Natural killer cell (primary cell): ENCODE results near the gene COL15A1. TPM values are rescaled to one million over a fixed set of nuclear protein-coding genes. Genes with fewer than 3 reads are reported as not detected.

Experiments used
- ATAC-seq, 3 donors: fragments of 150-1000 bp in 2 of 3; fragments of 200-7000 bp in 1 of 3; cut with Tn5 transposase; 1 replicate in 1 of 3; 2 replicates in 2 of 3; pipeline ENCODE4 v1.10.0; 2021; ENCODE audit warnings: mild to moderate bottlenecking in 2 of 3, moderate library complexity in 2 of 3
- DNase-seq, 2 donors: peaks; one replicate each; pipeline versions ENCODE4 v3.0.0 to v3.0.0-alpha.2; 2013 to 2021; ENCODE audit warnings: mixed read lengths in 1 of 2
- H3K27ac ChIP-seq: one replicate; pipeline ENCODE4 v1.5.1; 2013; ENCODE audit warnings: mild to moderate bottlenecking, low read length
- H3K27me3 ChIP-seq: one replicate; pipeline ENCODE4 v1.6.1; 2013; ENCODE audit warnings: low read length; ENCODE audit not compliant: control insufficient read depth, insufficient read depth
- H3K36me3 ChIP-seq: one replicate; pipeline ENCODE4 v1.6.1; 2013; ENCODE audit warnings: low read length; ENCODE audit not compliant: control insufficient read depth, insufficient read depth
- H3K4me1 ChIP-seq: one replicate; pipeline ENCODE4 v1.6.1; 2013; ENCODE audit warnings: low read length; ENCODE audit not compliant: control insufficient read depth, insufficient read depth
- H3K4me3 ChIP-seq: one replicate; pipeline ENCODE4 v1.5.1; 2013; ENCODE audit warnings: low read length
- H3K9me3 ChIP-seq: one replicate; pipeline ENCODE4 v1.6.1; 2013; ENCODE audit warnings: low read length; ENCODE audit not compliant: control insufficient read depth, insufficient read depth
- H3K27ac Mint-ChIP-seq, 2 donors: one replicate each; pipeline ENCODE4 v1.8.0; 2022; ENCODE audit warnings: mild to moderate bottlenecking in 2 of 2, mixed read lengths in 2 of 2, moderate library complexity in 1 of 2
- H3K27me3 Mint-ChIP-seq, 2 donors: one replicate each; pipeline ENCODE4 v1.8.0; 2022; ENCODE audit warnings: low read depth in 2 of 2, mixed read lengths in 2 of 2
- H3K36me3 Mint-ChIP-seq: one replicate; pipeline ENCODE4 v1.8.0; 2022; ENCODE audit warnings: mixed read lengths
- H3K4me1 Mint-ChIP-seq, 2 donors: one replicate each; pipeline ENCODE4 v1.8.0; 2022; ENCODE audit warnings: mixed read lengths in 2 of 2
- H3K4me3 Mint-ChIP-seq: one replicate; pipeline ENCODE4 v1.8.0; 2022; ENCODE audit warnings: mild to moderate bottlenecking, moderate library complexity, mixed read lengths
- H3K9me3 Mint-ChIP-seq, 2 donors: one replicate each; pipeline ENCODE4 v1.8.0; 2022; ENCODE audit warnings: mixed read lengths in 2 of 2
- CTCF ChIP-seq: fragments of 200-600 bp; IDR thresholded peaks from one replicate; pipeline ENCODE4 v1.8.0; 2022; ENCODE audit warnings: antibody characterized with exemption
- WGBS: methylation state at CpG from one replicate; pipeline ENCODE4 v1.1.7; 2013; ENCODE audit warnings: missing lambda C conversion rate; ENCODE audit not compliant: insufficient coverage; 5-methylcytosine and 5-hydroxymethylcytosine counted together
- intact Hi-C: fragments of 100-400 bp; cut with micrococcal nuclease; formaldehyde crosslinking; loops from one replicate; pipeline ENCODE4 v1.14.2; 2022
- total RNA-seq, 4 donors: library from RNA; stranded (reverse); fragments of 120-200 nt in 1 of 4; gene quantifications; one replicate each; pipeline versions ENCODE4 v1.2.3 to v1.2.4, GENCODE V29; 2013 to 2022

Gene COL15A1
- total RNA-seq, 3 donors from 2014 or later (not counting 1 experiment from before 2014, with no cell fraction given), result 0.18 to 0.82 (median 0.19) TPM

- no peaks in the 10 kb centered on the region for H3K36me3 Mint-ChIP-seq
- H3K9me3 Mint-ChIP-seq, result no peaks in the 10 kb centered on the region
- no peak for TF ChIP-seq CTCF
- H3K4me1 Mint-ChIP-seq, result no peaks in the 10 kb centered on the region
- Histone ChIP-seq H3K4me3 (no peak overlapping the region), H3K4me1 (no peaks in the 10 kb centered on the region), H3K27ac (no peak overlapping the region), H3K36me3 (no peaks in the 10 kb centered on the region), H3K27me3 (no peaks in the 10 kb centered on the region), H3K9me3 (no peaks in the 10 kb centered on the region)
- intact Hi-C loops, result no loop called here
- no peak for ATAC-seq
- no peak for DNase-seq
- H3K27ac Mint-ChIP-seq, result no peak overlapping the region
- 97% methylated on average over 3 of the region's 4 CpGs for WGBS
- no peak overlapping the region for H3K4me3 Mint-ChIP-seq
- H3K27me3 Mint-ChIP-seq, result peaks cover 0 to 5% of the 10 kb centered on the region in 2 donors
Measured at GRCh38 chr9:98913044-98913443, 30.7 kb upstream of the COL15A1 start.

- Mint-ChIP-seq H3K27ac (no peak overlapping the region), H3K27me3 (peaks cover 0 to 5% of the 10 kb centered on the region in 2 donors), H3K36me3 (no peaks in the 10 kb centered on the region), H3K4me3 (no peak overlapping the region), H3K4me1 (no peaks in the 10 kb centered on the region), H3K9me3 (no peaks in the 10 kb centered on the region)
- Histone ChIP-seq H3K4me1 (no peaks in the 10 kb centered on the region), H3K36me3 (no peaks in the 10 kb centered on the region), H3K27ac (no peak overlapping the region), H3K27me3 (no peaks in the 10 kb centered on the region), H3K4me3 (no peak overlapping the region), H3K9me3 (no peaks in the 10 kb centered on the region)
- WGBS, result 93% methylated on average over 7 of the region's 7 CpGs
- intact Hi-C loops, result no loop called here
- no peak for TF ChIP-seq CTCF
- DNase-seq (no peak), ATAC-seq (no peak)
Measured at GRCh38 chr9:98913705-98914104, 30.0 kb upstream of the COL15A1 start.

- H3K27me3 ChIP-seq, result no peaks in the 10 kb centered on the region
- intact Hi-C loops, result no loop called here
- Mint-ChIP-seq H3K4me3 (no peak overlapping the region), H3K4me1 (no peaks in the 10 kb centered on the region), H3K36me3 (no peaks in the 10 kb centered on the region), H3K27me3 (peaks cover 0 to 5% of the 10 kb centered on the region in 2 donors), H3K9me3 (no peaks in the 10 kb centered on the region), H3K27ac (no peak overlapping the region)
- no peaks in the 10 kb centered on the region for H3K36me3 ChIP-seq
- H3K4me3 ChIP-seq, result no peak overlapping the region
- TF ChIP-seq CTCF, result no peak
- no peak for ATAC-seq
- no peak overlapping the region for H3K27ac ChIP-seq
- DNase-seq, result no peak
- H3K4me1 ChIP-seq, result no peaks in the 10 kb centered on the region
- H3K9me3 ChIP-seq, result no peaks in the 10 kb centered on the region
- WGBS, result 93% methylated on average over 3 of the region's 3 CpGs
Measured at GRCh38 chr9:98915599-98915998, 28.1 kb upstream of the COL15A1 start.

GRCh38 chr9:98916660-98917059 lies 27.0 kb upstream of the COL15A1 start:
- 49% methylated on average over 8 of the region's 9 CpGs for WGBS
- intact Hi-C loops, result no loop called here
- Mint-ChIP-seq H3K4me1 (no peaks in the 10 kb centered on the region), H3K27ac (no peak overlapping the region), H3K27me3 (peaks cover 0 to 5% of the 10 kb centered on the region in 2 donors), H3K4me3 (no peak overlapping the region), H3K9me3 (no peaks in the 10 kb centered on the region), H3K36me3 (no peaks in the 10 kb centered on the region)
- no peak overlapping the region for H3K4me3 ChIP-seq
- ATAC-seq (no peak), DNase-seq (no peak)
- H3K27ac ChIP-seq, result no peak overlapping the region
- no peaks in the 10 kb centered on the region for H3K4me1 ChIP-seq
- H3K36me3 ChIP-seq, result no peaks in the 10 kb centered on the region
- no peaks in the 10 kb centered on the region for H3K27me3 ChIP-seq
- no peaks in the 10 kb centered on the region for H3K9me3 ChIP-seq
- TF ChIP-seq CTCF, result no peak
